Stomach (tissue), 9 donors: ENCODE measurements around the gene TMEM222. TPM values are rescaled to one million over a fixed set of nuclear protein-coding genes. Genes with fewer than 3 reads are reported as not detected.

Experiments
- DNase-seq, 2 donors: peaks; one replicate each; pipeline versions ENCODE4 v3.0.0 to v3.0.0-alpha.2; 2013 to 2019
- H3K27ac ChIP-seq, 5 donors: fragments of 200-600 bp in 4 of 5; sonication (generic) in 4 of 5; one replicate each; pipeline ENCODE4 v1.5.1; 2013 to 2019; ENCODE audit warnings: mild to moderate bottlenecking in 1 of 5, moderate library complexity in 1 of 5
- H3K27me3 ChIP-seq, 3 donors: fragments of 200-600 bp; sonication (generic); one replicate each; pipeline ENCODE4 v1.5.1; 2017 to 2019; ENCODE audit warnings: mixed run types in 1 of 3
- H3K36me3 ChIP-seq, 4 donors: fragments of 200-600 bp; sonication (generic); 1 replicate in 3 of 4; 2 replicates in 1 of 4; pipeline ENCODE4 v1.5.1; 2016 to 2019
- H3K4me1 ChIP-seq, 4 donors: fragments of 200-600 bp; sonication (generic); one replicate each; pipeline ENCODE4 v1.5.1; 2016 to 2019
- H3K4me3 ChIP-seq, 4 donors: fragments of 200-600 bp; sonication (generic) in 3 of 4; one replicate each; pipeline ENCODE4 v1.5.1; 2016 to 2019; ENCODE audit warnings: mild to moderate bottlenecking in 1 of 4
- H3K9me3 ChIP-seq, 4 donors: fragments of 200-600 bp; sonication (generic); one replicate each; pipeline ENCODE4 v1.5.1; 2016 to 2019
- CTCF ChIP-seq, 7 experiments: fragments of 450-650 bp in 4 of 7; fragments of 200-600 bp in 3 of 7; sonication (generic) in 3 of 7; IDR thresholded peaks; one replicate each; pipeline ENCODE4 v1.5.1; 2016 to 2019; ENCODE audit warnings: antibody characterized with exemption in 7 of 7, control low read depth in 2 of 7, mild to moderate bottlenecking in 1 of 7
- EP300 ChIP-seq: sonication (generic); formaldehyde crosslinking; IDR thresholded peaks from one replicate; pipeline ENCODE4 v1.6.1; 2017; ENCODE audit warnings: antibody characterized with exemption
- POLR2A ChIP-seq, 4 donors: fragments of 450-650 bp; IDR thresholded peaks; one replicate each; pipeline ENCODE4 v1.6.1; 2016; ENCODE audit warnings: antibody characterized with exemption in 4 of 4, control low read depth in 2 of 4, mild to moderate bottlenecking in 1 of 4, moderate library complexity in 1 of 4
- POLR2AphosphoS5 ChIP-seq, 3 donors: sonication (generic); formaldehyde crosslinking; IDR thresholded peaks; one replicate each; pipeline ENCODE4 v1.6.1; 2016; ENCODE audit warnings: antibody characterized with exemption in 3 of 3
- WGBS, 5 donors: extraction: QIAGEN DNeasy Blood & Tissue Kit in 3 of 5; methylation state at CpG; one replicate each; pipeline versions ENCODE4 v1.1.5 to v1.1.7; 2013 to 2018; 5-methylcytosine and 5-hydroxymethylcytosine counted together
- intact Hi-C: fragments of 100-400 bp; cut with DNase I; formaldehyde crosslinking; loops from one replicate; pipeline ENCODE4 v1.15.1; 2023; ENCODE audit warnings: low total_unique reads
- polyA plus RNA-seq, 3 donors: library from polyadenylated mRNA; stranded (reverse); fragments of 200-250 nt; gene quantifications; one replicate each; pipeline ENCODE4 v1.2.3, GENCODE V29; 2013
- total RNA-seq, 5 donors: library from RNA; depleted of rRNA; stranded (reverse); fragments of >200 nt; gene quantifications; one replicate each; pipeline versions ENCODE4 v1.1.0 to v1.2.3, GENCODE V29; 2014 to 2016
- donor health status: healthy with polysubstance abuse.
- donor health status: Bipolar disorder and iron deficiency.
- donor health status: healthy.

TMEM222 gene
- total and polyA plus RNA-seq, 8 donors, result 1.8 to 39.9 (median 18.0) TPM

GRCh38 chr1:27331922-27332321 lies 10.0 kb downstream of the TMEM222 start:
- WGBS, 5 donors, result 60 to 83% (median 78%) methylated on average over 5 of the region's 5 CpGs
- Histone ChIP-seq H3K9me3 (no peaks in the 10 kb centered on the region), H3K4me3 (no peak overlapping the region), H3K36me3 (peaks cover 60 to 97% (median 92%) of the 10 kb centered on the region in 4 donors), H3K4me1 (peaks cover 0 to 33% (median 18%) of the 10 kb centered on the region in 4 donors), H3K27ac (no peak overlapping the region), H3K27me3 (no peaks in the 10 kb centered on the region)
- no peak for DNase-seq
- TF ChIP-seq POLR2AphosphoS5 (IDR thresholded peaks at IDR 0.05) (no peak), EP300 (no peak), POLR2A (IDR thresholded peaks at IDR 0.05) (no peak), CTCF (IDR thresholded peaks at IDR 0.05) (no peak)
- intact Hi-C loops, result no loop called here

- Histone ChIP-seq H3K27ac (peak overlapping the region in 1 of 5 donors; percentile 8), H3K36me3 (peaks cover 54 to 96% (median 90%) of the 10 kb centered on the region in 4 donors), H3K4me3 (no peak overlapping the region), H3K27me3 (no peaks in the 10 kb centered on the region), H3K4me1 (peaks cover 0 to 25% (median 12%) of the 10 kb centered on the region in 4 donors), H3K9me3 (no peaks in the 10 kb centered on the region)
- DNase-seq, result peak; percentile 63 to 77
- TF ChIP-seq POLR2AphosphoS5 (IDR thresholded peaks at IDR 0.05) (no peak), CTCF (IDR thresholded peaks at IDR 0.05) (peak in 5 of 7 experiments; percentile 74 to 89 (median 82))
- WGBS, 5 donors, result 61 to 69% (median 66%) methylated on average over 8 to 11 of the region's 11 CpGs
- intact Hi-C loops, result no loop called here
Measured at GRCh38 chr1:27332536-27333281, 10.7 kb downstream of the TMEM222 start.

GRCh38 chr1:27333717-27334279 lies 11.8 kb downstream of the TMEM222 start:
- H3K4me1 ChIP-seq, result peaks cover 0 to 17% (median 7%) of the 10 kb centered on the region in 4 donors
- no peaks in the 10 kb centered on the region for H3K9me3 ChIP-seq
- WGBS, 5 donors, result 88 to 94% (median 93%) methylated on average over 3 to 17 of the region's 17 CpGs
- no peak for TF ChIP-seq CTCF (IDR thresholded peaks at IDR 0.05)
- TF ChIP-seq EP300, result no peak
- no peak for TF ChIP-seq POLR2AphosphoS5 (IDR thresholded peaks at IDR 0.05)
- TF ChIP-seq POLR2A (IDR thresholded peaks at IDR 0.05), result no peak
- intact Hi-C loops, result no loop called here
- H3K27ac ChIP-seq, result no peak overlapping the region
- DNase-seq, result no peak
- H3K4me3 ChIP-seq, result no peak overlapping the region
- no peaks in the 10 kb centered on the region for H3K27me3 ChIP-seq
- peaks cover 54 to 90% (median 85%) of the 10 kb centered on the region in 4 donors for H3K36me3 ChIP-seq

GRCh38 chr1:27335506-27336422 lies 13.8 kb downstream of the TMEM222 start:
- H3K27ac ChIP-seq, result no peak overlapping the region
- H3K4me3 ChIP-seq, result no peak overlapping the region
- 88 to 94% (median 91%) methylated on average over 12 to 17 of the region's 17 CpGs for WGBS, 5 donors
- peaks cover 54 to 80% (median 71%) of the 10 kb centered on the region in 4 donors for H3K36me3 ChIP-seq
- H3K4me1 ChIP-seq, result peaks cover 0 to 12% (median 10%) of the 10 kb centered on the region in 4 donors
- intact Hi-C loops, result no loop called here
- no peaks in the 10 kb centered on the region for H3K27me3 ChIP-seq
- DNase-seq, result no peak
- H3K9me3 ChIP-seq, result no peaks in the 10 kb centered on the region
- TF ChIP-seq CTCF (IDR thresholded peaks at IDR 0.05), result no peak
- TF ChIP-seq POLR2AphosphoS5 (IDR thresholded peaks at IDR 0.05), result no peak
- TF ChIP-seq POLR2A (IDR thresholded peaks at IDR 0.05), result no peak
- TF ChIP-seq EP300, result no peak
